GM21786 (cell line): ENCODE measurements around the gene LRP1.

Experiments
- ATAC-seq: cut with Tn5 transposase; IDR thresholded peaks from one replicate; pipeline ENCODE4 v1.9.1; 2021; ENCODE audit not compliant: unreplicated experiment

LRP1 gene

GRCh38 chr12:57152639-57153038, 24.4 kb downstream of the LRP1 start:
- ATAC-seq, result no peak

DNA sequence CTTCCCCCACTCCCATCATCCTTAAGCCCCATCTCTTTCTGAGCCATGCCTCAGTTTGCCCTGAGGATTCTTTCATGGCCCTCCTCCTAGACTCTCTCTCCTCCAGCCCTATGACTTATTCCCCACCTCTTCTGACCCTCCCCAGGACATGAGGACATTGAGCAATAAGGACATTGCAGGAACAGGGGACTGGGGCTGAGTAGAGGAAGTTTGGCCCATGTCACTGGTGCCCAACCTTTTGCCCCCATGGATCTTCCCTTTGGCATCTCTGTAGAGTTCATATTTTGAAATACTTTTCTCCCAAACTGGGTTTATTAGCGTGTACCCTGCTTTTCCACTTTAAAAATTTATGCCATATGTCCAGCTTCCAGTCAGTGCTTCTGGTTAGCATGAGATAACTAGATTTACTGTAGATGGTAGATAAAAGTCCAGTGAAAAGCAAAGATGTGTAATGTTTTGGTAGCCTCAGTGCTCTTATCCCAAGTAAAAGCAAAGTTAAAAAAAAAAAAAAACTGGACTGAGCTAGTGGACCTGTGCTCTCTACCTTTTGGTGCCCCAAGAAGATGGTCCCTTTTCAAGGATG, 25.2 kb downstream of the LRP1 start:
- ATAC-seq, result no peak

- no peak for ATAC-seq
These were observed 25.8 kb downstream of the LRP1 start for GRCh38 chr12:57154076-57154475.

- ATAC-seq, result no peak
These were observed 26.6 kb downstream of the LRP1 start for GRCh38 chr12:57154804-57155434.

DNA sequence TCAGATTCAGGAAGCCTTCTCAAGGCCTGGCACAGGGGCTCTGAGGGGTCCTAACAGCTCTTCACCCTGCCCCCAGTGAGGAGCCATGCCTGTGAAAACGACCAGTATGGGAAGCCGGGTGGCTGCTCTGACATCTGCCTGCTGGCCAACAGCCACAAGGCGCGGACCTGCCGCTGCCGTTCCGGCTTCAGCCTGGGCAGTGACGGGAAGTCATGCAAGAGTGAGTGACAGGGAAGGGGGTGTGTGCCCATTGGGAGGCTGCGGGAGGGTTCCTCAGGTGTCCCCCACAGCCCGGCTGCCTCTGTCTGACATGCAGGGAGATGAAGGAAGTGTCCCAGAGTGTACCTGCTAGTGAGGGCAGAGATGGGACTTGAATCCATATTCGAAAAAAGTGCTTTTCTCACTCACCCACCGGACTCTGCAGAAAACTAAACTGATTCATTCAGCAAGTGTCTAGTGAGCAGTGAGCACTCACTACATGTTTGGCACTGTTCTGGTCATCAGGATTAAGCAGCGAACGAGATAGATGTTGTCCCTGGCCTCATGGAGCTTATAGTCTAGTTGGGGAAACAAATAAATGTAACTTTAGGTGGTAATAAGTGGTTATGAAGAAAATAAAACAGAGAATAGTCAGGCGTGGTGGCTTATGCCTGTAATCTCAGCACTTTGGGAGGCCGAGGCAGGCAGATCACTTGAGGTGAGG, 28.6 kb downstream of the LRP1 start:
- ATAC-seq, result no peak

DNA sequence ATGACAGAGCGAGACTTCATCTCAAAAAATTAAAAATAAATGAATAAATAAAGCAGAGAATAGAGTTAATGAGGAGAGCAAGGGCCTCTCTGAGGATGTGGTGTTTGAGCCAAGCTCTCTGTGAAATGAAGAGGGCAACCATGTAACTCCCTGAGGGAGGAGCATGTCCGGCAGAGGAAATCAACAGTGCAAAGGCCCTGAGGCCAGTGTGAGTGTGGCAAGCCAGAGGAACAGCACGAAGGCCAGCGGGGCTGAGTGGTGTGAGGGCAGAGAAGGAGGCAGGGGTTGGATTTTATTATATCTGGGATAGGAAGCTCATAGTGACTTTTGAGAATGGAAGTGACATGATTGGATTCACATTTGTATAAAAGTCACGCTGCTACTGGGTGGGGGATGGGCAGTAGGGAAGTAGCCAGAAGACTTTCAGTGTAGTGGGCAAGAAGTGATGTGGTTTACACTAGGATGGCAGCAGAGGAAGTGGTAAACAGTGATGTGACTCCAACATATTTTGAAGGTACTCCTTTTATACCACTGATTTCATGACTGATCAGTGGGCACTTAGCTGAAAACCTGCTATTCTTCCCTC, 29.4 kb downstream of the LRP1 start:
- no peak for ATAC-seq

DNA sequence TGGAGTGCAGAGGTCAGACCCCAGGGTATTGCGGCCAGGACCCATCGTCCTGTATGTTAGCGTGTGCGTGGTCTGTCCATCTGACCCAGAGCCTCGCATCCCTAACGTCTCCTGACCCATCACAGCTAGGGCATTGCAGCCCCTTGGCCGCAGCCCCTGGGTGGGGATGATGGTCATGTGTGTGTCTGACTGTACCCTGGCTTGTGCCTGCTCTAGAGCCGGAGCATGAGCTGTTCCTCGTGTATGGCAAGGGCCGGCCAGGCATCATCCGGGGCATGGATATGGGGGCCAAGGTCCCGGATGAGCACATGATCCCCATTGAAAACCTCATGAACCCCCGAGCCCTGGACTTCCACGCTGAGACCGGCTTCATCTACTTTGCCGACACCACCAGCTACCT, 29.9 kb downstream of the LRP1 start:
- ATAC-seq, result no peak

DNA sequence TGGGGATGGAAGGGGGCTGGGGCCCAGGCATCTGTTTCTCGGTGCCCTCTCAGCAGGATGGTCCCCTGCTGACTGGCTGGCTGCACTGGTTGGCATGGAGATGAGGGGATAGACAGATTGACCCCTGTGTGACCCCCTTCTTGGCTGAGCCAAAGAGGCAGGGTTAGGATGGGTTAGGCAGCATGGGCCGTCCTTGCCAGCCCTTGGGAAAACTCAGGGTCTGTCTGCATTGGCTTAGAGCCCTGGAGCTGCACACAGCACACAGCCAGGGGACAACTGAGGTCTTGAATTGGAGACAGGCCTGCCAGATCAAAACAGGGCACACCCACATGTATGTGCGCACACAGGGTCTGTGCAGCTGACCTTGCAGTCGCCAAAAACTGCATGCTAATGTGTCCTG, 30.4 kb downstream of the LRP1 start:
- no peak for ATAC-seq

GRCh38 chr12:57159311-57159710, 31.0 kb downstream of the LRP1 start:
- no peak for ATAC-seq

DNA sequence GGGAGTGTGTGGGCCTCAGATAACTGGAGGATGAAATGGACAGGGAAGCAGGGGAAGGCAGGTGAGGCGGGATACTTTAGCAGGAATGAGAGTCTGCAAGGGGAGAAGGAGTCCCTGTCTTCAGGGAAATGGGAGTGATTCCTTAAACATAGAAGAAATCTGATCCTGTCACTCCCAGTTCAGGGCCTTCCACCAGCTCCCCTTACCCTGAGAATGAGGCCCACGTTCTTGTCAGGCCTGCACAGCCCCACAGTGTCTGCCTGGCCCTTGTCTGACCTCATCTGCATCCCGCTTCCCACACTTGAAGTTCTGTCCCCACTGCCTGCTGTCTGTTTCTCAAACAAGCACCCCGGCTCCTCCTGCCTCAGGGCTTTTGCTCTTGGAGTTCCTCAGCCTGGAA, 31.8 kb downstream of the LRP1 start:
- no peak for ATAC-seq

DNA sequence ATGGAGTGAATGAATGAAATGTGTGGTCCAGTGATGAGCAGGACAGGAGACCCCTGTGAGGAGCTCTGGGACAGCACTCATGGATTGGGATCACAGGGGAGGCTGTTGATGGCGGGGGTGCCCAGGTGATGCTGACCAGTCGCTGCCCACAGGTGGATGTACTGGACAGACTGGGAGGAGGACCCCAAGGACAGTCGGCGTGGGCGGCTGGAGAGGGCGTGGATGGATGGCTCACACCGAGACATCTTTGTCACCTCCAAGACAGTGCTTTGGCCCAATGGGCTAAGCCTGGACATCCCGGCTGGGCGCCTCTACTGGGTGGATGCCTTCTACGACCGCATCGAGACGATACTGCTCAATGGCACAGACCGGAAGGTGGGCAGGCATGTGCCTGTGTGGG, 32.5 kb downstream of the LRP1 start:
- ATAC-seq, result no peak

GRCh38 chr12:57161491-57161890, 33.2 kb downstream of the LRP1 start:
- no peak for ATAC-seq

GRCh38 chr12:57162553-57163125, 34.4 kb downstream of the LRP1 start:
- no peak for ATAC-seq

DNA sequence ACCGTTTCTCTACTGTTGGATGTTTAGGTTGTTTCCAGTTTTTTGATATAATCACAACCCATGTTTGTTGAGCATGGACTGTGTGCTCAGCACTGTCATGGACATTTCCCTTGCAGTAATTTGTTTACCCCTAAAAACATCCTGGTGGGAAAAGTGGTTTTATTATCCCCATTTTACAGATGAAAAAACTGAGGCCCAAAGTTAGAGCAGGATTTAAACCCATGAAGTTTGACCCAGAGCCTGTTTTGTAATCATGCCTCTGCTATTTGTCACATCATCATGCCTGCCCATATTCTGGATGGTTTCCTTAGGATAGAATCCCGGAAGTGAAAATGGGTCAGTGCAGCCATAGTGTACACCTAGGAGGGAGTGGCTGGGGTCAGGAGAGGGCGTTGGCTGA, 36.2 kb downstream of the LRP1 start:
- no peak for ATAC-seq

DNA sequence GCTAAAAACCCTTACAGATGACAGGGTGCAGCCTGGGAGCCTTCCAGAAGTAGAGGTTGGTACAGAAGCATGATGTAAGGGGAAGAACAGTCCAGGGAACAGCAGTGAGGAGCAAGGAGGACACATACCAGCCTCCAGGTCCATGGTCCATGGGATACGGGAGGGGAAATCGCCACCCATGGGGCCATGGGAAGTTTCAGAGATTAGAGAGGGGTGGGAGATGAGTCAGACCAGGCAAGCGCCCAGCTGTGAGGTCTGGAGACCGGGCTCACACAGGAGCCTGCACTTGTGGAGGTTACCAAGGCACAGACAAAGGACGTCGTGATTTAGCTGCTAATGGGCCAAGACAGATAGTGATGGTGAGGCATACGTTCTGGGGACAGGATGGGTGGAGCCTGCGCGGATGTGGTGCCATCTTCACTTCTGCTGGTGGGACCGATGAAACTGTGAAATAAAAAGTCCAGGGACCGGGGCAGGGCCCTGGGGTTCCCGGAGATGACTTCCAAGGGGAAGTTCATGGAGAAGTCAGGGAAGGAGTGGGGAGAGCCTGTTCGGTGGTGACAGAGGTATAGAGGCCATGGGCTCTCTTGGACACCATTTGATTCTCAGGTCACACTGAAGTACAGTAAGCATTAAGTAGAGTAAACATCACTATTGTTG, 36.8 kb downstream of the LRP1 start:
- ATAC-seq, result no peak

GRCh38 chr12:57165741-57166140, 37.5 kb downstream of the LRP1 start:
- ATAC-seq, result no peak

DNA sequence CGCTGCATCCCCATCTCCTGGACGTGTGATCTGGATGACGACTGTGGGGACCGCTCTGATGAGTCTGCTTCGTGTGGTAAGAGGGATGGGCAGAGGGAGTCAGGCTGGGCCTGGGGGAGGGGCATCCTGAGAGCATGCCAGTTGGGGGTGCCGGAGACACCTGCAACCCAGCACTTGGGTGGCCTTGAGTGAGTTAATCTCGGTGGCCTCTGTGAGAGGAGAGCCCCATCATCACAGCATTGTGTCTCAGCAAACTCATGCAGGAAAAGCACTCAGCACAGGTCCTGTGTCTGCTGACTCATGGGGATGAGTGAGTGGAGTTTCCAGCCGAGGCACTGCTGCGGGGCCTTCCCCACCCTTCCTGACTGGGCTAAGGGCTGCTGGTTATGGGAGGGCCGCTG, 38.7 kb downstream of the LRP1 start:
- ATAC-seq, result no peak

DNA sequence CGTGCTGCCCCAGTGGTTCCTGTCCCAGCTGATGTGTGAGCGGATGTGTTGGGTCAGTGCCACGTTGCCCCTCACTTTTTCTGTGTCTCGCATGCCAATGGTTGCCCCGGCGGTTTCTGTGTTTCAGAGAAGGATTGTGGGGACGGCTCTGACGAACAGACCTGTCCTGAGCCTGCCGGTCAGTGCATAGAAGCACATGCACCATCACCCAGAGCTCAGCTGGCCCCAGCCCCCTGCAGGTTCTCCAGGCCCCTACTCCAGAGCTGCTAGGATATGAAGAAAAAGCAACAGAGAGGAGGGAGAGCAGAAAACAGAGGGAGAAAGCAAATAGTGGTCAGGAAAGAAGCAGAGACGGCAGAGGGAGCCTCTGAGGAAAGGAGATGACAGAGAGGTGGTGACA, 39.8 kb downstream of the LRP1 start:
- ATAC-seq, result no peak

GRCh38 chr12:57169046-57169795, 40.9 kb downstream of the LRP1 start:
- ATAC-seq, result no peak

- ATAC-seq, result no peak
These were observed 41.7 kb downstream of the LRP1 start for GRCh38 chr12:57169969-57170368.

DNA sequence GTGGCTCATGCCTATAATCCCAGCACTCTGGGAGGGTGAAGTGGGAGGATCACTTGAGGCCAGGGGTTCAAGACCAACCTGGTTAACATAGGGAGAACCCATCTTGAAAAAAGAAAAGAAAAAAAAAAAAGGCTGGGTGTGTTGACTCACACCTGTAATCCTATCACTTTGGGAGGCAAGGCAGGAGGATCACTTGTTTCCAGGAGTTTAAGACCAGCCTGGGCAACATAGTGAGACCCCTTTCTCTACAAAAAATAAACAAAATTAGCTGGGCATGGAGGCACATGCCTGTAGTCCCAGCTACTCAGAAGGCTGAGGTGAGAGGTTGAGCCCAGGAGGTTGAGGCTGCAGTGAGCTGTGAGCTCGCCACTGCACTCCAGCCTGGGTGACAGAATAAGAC, 42.1 kb downstream of the LRP1 start:
- no peak for ATAC-seq
